GM12892 (cell line): ENCODE measurements around the gene NANOS3.
A peak's percentile ranks its signal among the peaks of the same experiment; 100 is the strongest.

Source experiments
- DNase-seq: peaks from one replicate; pipeline ENCODE4 v3.0.0; 2011; ENCODE audit not compliant: insufficient read length
- FAIRE-seq: peaks from 2 replicates; lab custom pipeline; 2011; peaks lifted over from hg19 to GRCh38; lab: Jason Lieb, UNC
- POLR2A ChIP-seq: IDR thresholded peaks from 2 replicates; pipeline ENCODE4 v1.6.1; 2011; ENCODE audit warnings: low read depth, low read length, control low read depth
- POLR2AphosphoS5 ChIP-seq: IDR thresholded peaks from 2 replicates; pipeline ENCODE4 v1.6.1; 2011; ENCODE audit warnings: low read depth, low read length, control low read depth
- TAF1 ChIP-seq: IDR thresholded peaks from 2 replicates; pipeline ENCODE4 v1.6.1; 2011; ENCODE audit warnings: low read depth, mild to moderate bottlenecking, control low read depth, low read length, borderline replicate concordance

NANOS3 gene

GRCh38 chr19:13860679-13861391 lies 16.1 kb upstream of the NANOS3 start:
- TF ChIP-seq POLR2AphosphoS5 (no peak), TAF1 (no peak), POLR2A (no peak)
- DNase-seq (no peak), FAIRE-seq (no peak)

- TF ChIP-seq TAF1, result no peak
- no peak for TF ChIP-seq POLR2A
- TF ChIP-seq POLR2AphosphoS5, result no peak
- DNase-seq (no peak), FAIRE-seq (no peak)
Observed at GRCh38 chr19:13861392-13861713, 15.6 kb upstream of the NANOS3 start.

GRCh38 chr19:13861714-13862531 lies 15.0 kb upstream of the NANOS3 start:
- DNase-seq (peak; percentile 94), FAIRE-seq (peak; percentile 98)
- TF ChIP-seq POLR2A, result peak; percentile 75
- TF ChIP-seq TAF1, result peak; percentile 26; the same call in 1 of the 2 replicates
- peak; percentile 79 for TF ChIP-seq POLR2AphosphoS5

- DNase-seq, result no peak
- FAIRE-seq, result no peak
- TF ChIP-seq POLR2A (no peak), POLR2AphosphoS5 (no peak), TAF1 (no peak)
Observed at GRCh38 chr19:13864046-13864666, 12.8 kb upstream of the NANOS3 start.

GRCh38 chr19:13864667-13865570 lies 12.0 kb upstream of the NANOS3 start:
- TF ChIP-seq POLR2A, result no peak
- no peak for TF ChIP-seq POLR2AphosphoS5
- TF ChIP-seq TAF1, result no peak
- FAIRE-seq (no peak), DNase-seq (no peak)

GRCh38 chr19:13865571-13866462 lies 11.1 kb upstream of the NANOS3 start:
- FAIRE-seq (no peak), DNase-seq (no peak)
- TF ChIP-seq POLR2AphosphoS5 (no peak), TAF1 (no peak), POLR2A (no peak)

- FAIRE-seq (no peak), DNase-seq (no peak)
- TF ChIP-seq POLR2AphosphoS5, result no peak
- TF ChIP-seq POLR2A, result no peak
- no peak for TF ChIP-seq TAF1
Observed at GRCh38 chr19:13866463-13867046, 10.4 kb upstream of the NANOS3 start.

- FAIRE-seq (no peak), DNase-seq (no peak)
- TF ChIP-seq POLR2AphosphoS5 (no peak), TAF1 (no peak), POLR2A (no peak)
Observed at GRCh38 chr19:13868663-13869062, 8.3 kb upstream of the NANOS3 start.

GRCh38 chr19:13869281-13869680 lies 7.7 kb upstream of the NANOS3 start:
- FAIRE-seq (no peak), DNase-seq (no peak)
- no peak for TF ChIP-seq POLR2A
- TF ChIP-seq TAF1, result no peak
- no peak for TF ChIP-seq POLR2AphosphoS5

- TF ChIP-seq POLR2AphosphoS5 (no peak), TAF1 (no peak), POLR2A (no peak)
- FAIRE-seq, result no peak
- no peak for DNase-seq
Observed at GRCh38 chr19:13870873-13871272, 6.1 kb upstream of the NANOS3 start.
